ENCODE measurements around the gene SLCO2A1.
"Not testable (repeated sequence)": the region's sequence is repeated elsewhere in the genome, so short reads cannot be mapped to it uniquely, and the experiment has no call there.

The SLCO2A1 gene

GRCh38 chr3:134029734-134030378 is at the start of gene SLCO2A1:
Gene SLCO2A1 (minus strand): TSS chr3:134029925. CDS start chr3:134029802, 123 bp downstream.
- DNase-seq (ENCODE audit: low spot score) = no peak

GRCh38 chr3:134079111-134079547 is 49.4 kb upstream of the SLCO2A1 start:
- DNase-seq (ENCODE audit: low spot score) = no peak

- DNase-seq (ENCODE audit: low spot score) = no peak
These were observed 48.6 kb upstream of the SLCO2A1 start for GRCh38 chr3:134078169-134078831.

GRCh38 chr3:134077649-134078161 is 48.0 kb upstream of the SLCO2A1 start:
- no peak for DNase-seq (ENCODE audit: low spot score)

DNA sequence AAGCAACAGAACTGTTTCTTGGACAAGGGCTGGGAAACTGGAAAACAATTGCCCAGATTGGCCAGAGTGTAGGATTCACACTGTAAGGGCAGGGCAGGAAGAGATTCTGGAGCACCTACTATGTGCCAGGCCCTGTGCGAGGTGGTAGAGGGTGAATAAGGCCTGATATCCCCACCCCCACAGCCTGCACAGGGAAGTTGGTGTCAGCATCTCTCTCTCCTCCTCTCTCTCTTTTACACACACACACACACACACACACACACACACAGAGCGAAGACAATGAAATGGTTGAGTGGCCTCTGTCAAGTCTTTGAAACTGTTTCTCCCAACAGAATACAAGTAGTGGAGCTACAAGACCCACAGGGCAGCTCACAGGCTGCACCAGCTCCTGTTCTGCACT is 47.1 kb upstream of the SLCO2A1 start:
- no peak for DNase-seq (ENCODE audit: low spot score)

- no peak for DNase-seq (ENCODE audit: low spot score)
These were observed 46.1 kb upstream of the SLCO2A1 start for GRCh38 chr3:134075846-134076245.

DNA sequence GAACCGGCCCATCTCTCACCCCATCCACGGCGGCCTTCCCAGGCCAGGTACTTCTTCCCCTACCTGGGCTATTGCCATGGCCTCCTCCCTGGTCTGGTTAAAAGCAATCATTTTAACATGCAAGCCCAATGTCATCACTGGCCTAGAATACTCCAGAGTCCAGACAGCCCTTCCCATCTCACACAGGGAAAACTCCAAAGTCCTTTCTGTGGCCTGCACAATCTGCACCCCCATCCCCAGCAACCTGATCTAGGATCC is 45.8 kb upstream of the SLCO2A1 start:
- no peak for DNase-seq (ENCODE audit: low spot score)

GRCh38 chr3:134074790-134075567 is 45.3 kb upstream of the SLCO2A1 start:
- DNase-seq (ENCODE audit: low spot score) = no peak

DNA sequence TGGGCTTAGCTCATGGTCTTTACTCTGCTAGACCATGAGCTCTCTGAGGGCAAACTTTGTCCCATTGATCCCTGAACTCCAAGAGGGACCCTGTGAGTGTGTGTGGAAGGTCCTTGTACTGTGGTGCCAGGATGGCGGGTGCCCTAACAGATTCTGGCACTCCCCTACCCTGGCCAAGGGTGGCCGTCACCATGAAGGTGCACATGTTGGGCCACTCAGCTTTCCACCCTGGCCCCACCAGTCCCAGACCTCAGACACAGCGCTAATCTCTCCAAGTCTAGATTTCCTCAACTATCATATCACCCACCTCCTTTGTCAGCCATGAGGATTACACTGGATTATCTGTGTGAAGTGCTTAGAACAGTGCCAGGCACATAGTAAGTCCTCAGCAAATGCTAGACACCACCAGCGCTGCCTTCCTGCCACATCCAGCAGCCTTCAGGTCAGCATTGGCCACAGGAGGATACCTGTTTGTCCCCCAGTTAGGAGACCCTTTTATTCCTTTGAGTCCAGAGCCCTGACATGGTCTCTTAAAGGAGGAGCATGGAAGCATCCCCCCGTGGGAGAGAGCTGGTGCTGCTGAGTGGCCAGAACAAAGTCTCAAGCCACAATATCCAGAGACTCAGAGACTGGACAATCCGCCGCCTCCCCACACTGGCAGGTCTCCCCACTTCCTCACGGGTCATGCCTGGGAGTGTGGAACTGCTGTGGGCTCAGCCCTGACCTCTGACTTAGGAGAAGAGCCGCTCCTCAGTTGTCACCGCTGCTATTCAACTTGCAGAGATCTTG is 44.5 kb upstream of the SLCO2A1 start:
- DNase-seq (ENCODE audit: low spot score) = no peak

DNA sequence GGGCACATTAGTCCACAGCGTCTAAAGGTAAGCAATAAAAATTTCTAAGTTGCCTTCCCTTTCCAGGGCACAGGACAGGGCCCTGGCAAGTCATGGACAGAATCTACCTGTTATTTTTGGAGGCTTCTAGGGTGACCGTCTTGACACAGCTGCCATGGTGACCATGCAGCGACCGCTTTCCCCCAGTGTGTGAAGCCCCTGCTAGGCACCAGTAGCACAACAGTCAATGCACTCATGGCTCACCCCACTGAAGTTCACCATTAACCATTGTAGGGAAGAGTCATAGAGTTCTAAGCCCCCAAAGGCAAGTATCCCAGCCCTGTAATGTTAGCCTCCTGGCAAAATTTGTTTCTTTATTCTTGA is 43.8 kb upstream of the SLCO2A1 start:
- no peak for DNase-seq (ENCODE audit: low spot score)

- no peak for DNase-seq (ENCODE audit: low spot score)
These were observed 43.3 kb upstream of the SLCO2A1 start for GRCh38 chr3:134072881-134073582.

DNA sequence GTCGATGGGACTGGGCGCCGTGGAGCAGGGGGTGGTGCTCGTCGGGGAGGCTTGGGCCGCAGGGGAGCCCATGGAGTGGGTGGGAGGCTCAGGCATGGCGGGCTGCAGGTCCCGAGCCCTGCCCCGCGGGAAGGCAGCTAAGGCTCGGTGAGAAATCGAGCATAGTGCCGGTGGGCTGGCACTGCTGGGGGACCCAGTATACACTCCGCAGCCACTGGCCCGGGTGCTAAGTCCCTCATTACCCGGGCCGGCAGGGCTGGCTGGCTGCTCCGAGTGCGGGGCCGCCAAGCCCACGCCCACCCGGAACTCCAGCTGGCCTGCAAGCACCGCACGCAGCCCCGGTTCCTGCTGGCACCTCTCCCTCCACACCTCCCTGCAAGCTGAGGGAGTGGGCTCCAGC is 40.6 kb upstream of the SLCO2A1 start:
- not testable (repeated sequence) for DNase-seq (ENCODE audit: low spot score)

GRCh38 chr3:134068429-134068828 is 38.7 kb upstream of the SLCO2A1 start:
- DNase-seq (ENCODE audit: low spot score) = no peak

DNA sequence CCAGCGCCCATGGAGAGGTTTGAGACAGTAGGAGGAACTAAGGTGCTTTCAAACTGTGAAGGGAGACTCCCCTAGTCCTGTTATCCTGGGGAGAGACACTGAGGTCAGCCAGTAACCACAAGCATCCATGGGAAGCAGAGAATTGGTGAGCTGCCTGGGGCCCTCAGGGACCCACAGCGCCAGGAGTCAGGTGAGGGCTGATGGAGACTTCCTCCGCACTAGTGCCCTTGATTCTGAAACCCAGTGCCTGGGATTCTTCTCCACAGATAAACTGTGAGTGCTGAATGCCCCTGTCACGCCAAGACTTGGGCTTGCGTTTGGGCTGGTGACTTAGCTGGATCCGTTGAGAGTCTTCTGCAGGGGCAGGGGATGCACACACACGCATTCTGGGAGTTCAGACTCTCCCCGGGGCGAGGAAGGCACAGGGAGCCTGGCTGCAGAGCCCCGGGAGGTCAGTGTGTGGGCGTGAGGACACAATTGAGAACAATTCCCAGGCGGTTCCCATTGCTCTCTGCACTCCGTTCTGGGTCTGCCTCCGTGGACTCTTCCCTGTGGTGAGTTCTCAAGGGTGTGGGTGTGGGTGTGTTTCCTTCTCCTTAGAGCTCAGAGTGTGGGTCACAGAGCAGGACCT is 37.9 kb upstream of the SLCO2A1 start:
- DNase-seq (ENCODE audit: low spot score) = no peak

- no peak for DNase-seq (ENCODE audit: low spot score)
These were observed 37.2 kb upstream of the SLCO2A1 start for GRCh38 chr3:134066651-134067530.

DNA sequence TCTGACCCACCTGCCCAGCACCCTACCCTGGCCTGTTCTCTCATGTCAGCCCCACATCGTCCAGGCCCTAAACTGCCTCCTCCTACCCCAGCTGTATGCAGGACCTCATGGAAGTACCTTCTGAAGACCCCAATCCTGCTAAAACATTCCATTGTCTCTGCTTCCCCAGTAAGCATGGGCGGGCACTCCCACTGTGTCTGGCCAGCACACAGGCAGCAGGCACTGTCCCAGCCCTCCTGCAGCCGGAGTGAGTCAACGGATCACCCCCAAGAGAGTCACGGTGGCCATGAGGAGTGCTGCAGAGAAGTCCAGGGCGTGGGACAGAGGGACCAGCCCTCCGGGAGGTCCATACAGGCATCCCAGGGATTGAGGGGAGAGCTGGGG is 36.4 kb upstream of the SLCO2A1 start:
- DNase-seq (ENCODE audit: low spot score) = no peak

DNA sequence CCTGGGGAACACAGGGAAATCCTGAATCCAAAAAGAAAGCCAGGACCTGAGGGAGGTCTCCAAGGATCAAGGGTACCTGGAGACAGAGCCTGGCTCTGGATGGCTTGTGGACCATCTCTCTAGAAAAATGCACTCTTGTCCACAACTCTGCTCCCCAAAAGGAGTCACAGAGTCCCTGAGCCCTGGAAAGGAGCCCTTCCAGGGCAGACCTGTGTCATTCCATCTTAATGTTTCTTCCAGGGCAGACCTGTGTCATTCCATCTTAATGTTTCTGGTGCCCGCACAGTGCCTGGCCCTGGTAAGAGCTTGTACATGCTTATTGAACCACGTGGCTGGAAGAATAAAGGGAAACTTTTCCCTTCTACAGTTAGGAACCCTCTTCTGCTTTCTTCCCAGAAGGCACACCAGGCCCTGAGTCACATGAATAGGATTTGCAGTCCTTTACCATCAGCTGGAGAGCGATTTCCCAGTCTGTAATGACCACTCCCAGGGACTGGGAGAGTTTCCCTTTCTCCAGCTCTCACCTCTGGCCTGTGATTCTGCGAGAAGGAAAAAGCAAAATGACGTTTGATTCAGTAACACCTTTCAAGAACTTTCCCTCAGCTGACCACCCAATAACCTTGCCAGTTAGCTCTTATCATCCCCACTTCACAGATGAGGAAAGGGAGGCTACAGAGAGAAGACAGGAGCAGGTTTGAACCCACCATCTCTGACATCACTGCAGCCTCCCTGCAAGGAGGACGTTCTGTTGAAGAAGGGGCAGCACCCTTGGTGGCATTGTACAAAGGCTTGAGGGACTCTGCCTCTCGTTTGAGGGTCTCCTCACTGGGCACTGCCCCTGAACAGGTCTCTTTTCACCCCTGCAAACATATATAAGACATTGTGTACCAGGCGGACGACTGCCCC is 35.8 kb upstream of the SLCO2A1 start:
- DNase-seq (ENCODE audit: low spot score) = no peak

DNA sequence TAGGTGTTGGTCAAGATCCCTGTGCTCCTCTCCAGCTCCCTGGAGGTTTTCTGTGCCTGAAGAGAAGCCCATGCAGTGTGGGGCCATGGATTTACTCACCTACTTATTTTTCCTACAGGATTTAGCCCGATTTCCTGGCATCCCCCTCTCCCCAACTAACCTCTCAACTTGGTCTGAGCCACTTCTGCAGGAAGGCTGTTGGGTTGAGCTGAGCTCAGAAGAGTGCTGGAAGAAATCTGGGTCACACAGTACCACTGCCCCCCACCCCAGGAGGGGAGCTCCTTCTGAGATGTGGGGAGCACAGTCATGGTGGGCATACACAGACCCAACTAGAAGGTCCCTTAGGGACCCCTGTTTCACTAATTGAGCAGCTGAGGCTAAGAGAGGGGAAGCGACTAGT is 34.4 kb upstream of the SLCO2A1 start:
- DNase-seq (ENCODE audit: low spot score) = no peak

- no peak for DNase-seq (ENCODE audit: low spot score)
These were observed 31.7 kb upstream of the SLCO2A1 start for GRCh38 chr3:134061401-134061800.
